Measurements from ENCODE around the gene CDC42EP2. TPM values are rescaled to one million over a fixed set of nuclear protein-coding genes. Genes with fewer than 3 reads are reported as not detected.
"Not testable (repeated sequence)": the region's sequence is repeated elsewhere in the genome, so short reads cannot be mapped to it uniquely, and the experiment has no call there.

The CDC42EP2 gene
- polyA plus RNA-seq, 1 of the 3 experiments (the other 2 are of a cell fraction), result 8.1 TPM

GRCh38 chr11:65330544-65330943 lies 15.9 kb downstream of the CDC42EP2 start (continued):
- TF ChIP-seq CTCF (IDR thresholded peaks at IDR 0.05) (no peak), RFX5 (IDR thresholded peaks at IDR 0.05; ENCODE audit: low read length) (no peak), RAD21 (IDR thresholded peaks at IDR 0.05; ENCODE audit: low read length) (no peak), TCF12 (IDR thresholded peaks at IDR 0.05) (no peak), SMC3 (IDR thresholded peaks at IDR 0.05; ENCODE audit: low read depth, low read length) (no peak), USF2 (IDR thresholded peaks at IDR 0.05; ENCODE audit: borderline replicate concordance, low read depth, low read length) (no peak), RXRA (IDR thresholded peaks at IDR 0.05; ENCODE audit: borderline replicate concordance, low read depth) (no peak), ZBTB33 (IDR thresholded peaks at IDR 0.05; ENCODE audit: borderline replicate concordance, low read depth) (no peak), GABPA (IDR thresholded peaks at IDR 0.05; ENCODE audit: low read depth) (no peak)

GRCh38 chr11:65332591-65332990 lies 17.9 kb downstream of the CDC42EP2 start:
- H3K9me3 ChIP-seq; H3K36me3 ChIP-seq (replicated peaks in 1 of 2; ENCODE audit: control insufficient read depth in 1 of 2, insufficient read depth in 2 of 2, low read length in 1 of 2); H3K27me3 ChIP-seq (ENCODE audit: insufficient read depth); DNase-seq; H3K4me2 ChIP-seq; H2AFZ ChIP-seq (ENCODE audit: low read depth); H3K9ac ChIP-seq; H3K27ac ChIP-seq (ENCODE audit: low read depth in 2 of 2, low read length in 1 of 2); H3K4me3 ChIP-seq (ENCODE audit: low read depth in 2 of 2, low read length in 1 of 2); H3K9me2 ChIP-seq: not testable (repeated sequence)
- WGBS (ENCODE audit: low lambda C conversion rate), result 97% methylated on average over 9 of the region's 9 CpGs
- POLR2A ChIA-PET, result interaction anchor here (1.1 to 2.4 kb wide), 6 partner anchors 10 to 173 kb away, joined by 3 to 14 read pairs (median 6); partner anchors contain the start of genes CDC42EP2, MALAT1 and TIGD3
- Histone ChIP-seq H4K20me1 (ENCODE audit: insufficient read depth) (peaks cover 27% of the 10 kb centered on the region), H3K4me1 (ENCODE audit: control insufficient read depth in 1 of 2, insufficient read depth in 2 of 2, low read depth in 1 of 2, low read length in 1 of 2) (peaks cover 5 to 10% of the 10 kb centered on the region in 2 experiments; a peak in 3 of 4 replicates), H3F3A (replicated peaks; ENCODE audit: insufficient read depth) (peaks cover 22% of the 10 kb centered on the region), H3K79me2 (ENCODE audit: insufficient read depth) (peaks cover 38% of the 10 kb centered on the region)
- CTCF ChIA-PET, result interaction anchor here (1.2 to 24.1 kb wide), 7 partner anchors 10 to 129 kb away, joined by 3 to 1118 read pairs (median 5); partner anchors contain the start of genes CDC42EP2 and POLA2
